GM18868 (cell line): ENCODE results near the gene CPN2.

ENCODE experiments used
- ATAC-seq: cut with Tn5 transposase; IDR thresholded peaks from one replicate; pipeline ENCODE4 v1.9.1; 2021; ENCODE audit warnings: mild to moderate bottlenecking, moderate library complexity; ENCODE audit not compliant: unreplicated experiment

The CPN2 gene

GRCh38 chr3:194315088-194315964 is 35.8 kb downstream of the CPN2 start:
- ATAC-seq = peak; percentile 91

- ATAC-seq = no peak
Observed at GRCh38 chr3:194314388-194315068, 36.6 kb downstream of the CPN2 start.

- ATAC-seq = no peak
Observed at GRCh38 chr3:194313560-194314387, 37.4 kb downstream of the CPN2 start.

GRCh38 chr3:194312743-194313281 is 38.3 kb downstream of the CPN2 start:
- ATAC-seq = no peak

GRCh38 chr3:194312186-194312742 is 38.9 kb downstream of the CPN2 start:
- ATAC-seq = no peak

- ATAC-seq = no peak
Observed at GRCh38 chr3:194311000-194311399, 40.1 kb downstream of the CPN2 start.

GRCh38 chr3:194310060-194310835 is 40.9 kb downstream of the CPN2 start:
- ATAC-seq = no peak

- ATAC-seq = no peak
Observed at GRCh38 chr3:194308601-194309449, 42.3 kb downstream of the CPN2 start.

- ATAC-seq = no peak
Observed at GRCh38 chr3:194307849-194308248, 43.3 kb downstream of the CPN2 start.

GRCh38 chr3:194306771-194307640 is 44.1 kb downstream of the CPN2 start:
- peak; percentile 50 for ATAC-seq

GRCh38 chr3:194306109-194306686 is 44.9 kb downstream of the CPN2 start:
- ATAC-seq = peak; percentile 40

- ATAC-seq = no peak
Observed at GRCh38 chr3:194305356-194306108, 45.6 kb downstream of the CPN2 start.

GRCh38 chr3:194304186-194304917 is 46.8 kb downstream of the CPN2 start:
- no peak for ATAC-seq

- no peak for ATAC-seq
Observed at GRCh38 chr3:194303749-194304148, 47.4 kb downstream of the CPN2 start.

- no peak for ATAC-seq
Observed at GRCh38 chr3:194301730-194302129, 49.4 kb downstream of the CPN2 start.

GRCh38 chr3:194300936-194301335 is 50.2 kb downstream of the CPN2 start:
- ATAC-seq = no peak
